ENCODE results near the gene RBM23. TPM values are rescaled to one million over a fixed set of nuclear protein-coding genes. Genes with fewer than 3 reads are reported as not detected.
"Not testable (repeated sequence)": the region's sequence is repeated elsewhere in the genome, so short reads cannot be mapped to it uniquely, and the experiment has no call there.

The RBM23 gene
- total RNA-seq, 2 donors from 2014 or later, result 170 to 463 TPM

GRCh38 chr14:22922294-22922693 is 3.3 kb upstream of the RBM23 start:
- Histone ChIP-seq H3K9me3 (no peaks in the 10 kb centered on the region), H3K36me3 (peaks cover 0 to 16% of the 10 kb centered on the region in 2 donors), H3K27ac (no peak overlapping the region), H3K4me1 (replicated peaks) (no peaks in the 10 kb centered on the region), H3K27me3 (replicated peaks; ENCODE audit: insufficient read depth) (no peaks in the 10 kb centered on the region), H3K4me3 (no peak overlapping the region)
- intact Hi-C loops (cut with DNase I), result no loop called here
- TF ChIP-seq POLR2AphosphoS5 (IDR thresholded peaks at IDR 0.05) (no peak), CTCF (IDR thresholded peaks at IDR 0.05) (no peak), POLR2A (IDR thresholded peaks at IDR 0.05) (no peak)
- no peak for DNase-seq (ENCODE audit: low spot score)
- 81% methylated on average over 2 of the region's 2 CpGs for WGBS

GRCh38 chr14:22920697-22921096 is 1.7 kb upstream of the RBM23 start:
- no peaks in the 10 kb centered on the region for H3K4me1 ChIP-seq (replicated peaks)
- H3K4me3 ChIP-seq, result no peak overlapping the region
- DNase-seq (ENCODE audit: low spot score), result no peak
- intact Hi-C loops (cut with DNase I), result no loop called here
- H3K27ac ChIP-seq, result no peak overlapping the region
- TF ChIP-seq POLR2A (IDR thresholded peaks at IDR 0.05) (no peak), CTCF (IDR thresholded peaks at IDR 0.05) (no peak), POLR2AphosphoS5 (IDR thresholded peaks at IDR 0.05) (no peak)
- whole genome bisulfite sequencing, result 96% methylated on average over 6 of the region's 6 CpGs
- H3K9me3 ChIP-seq, result no peaks in the 10 kb centered on the region
- peaks cover 0 to 16% of the 10 kb centered on the region in 2 donors for H3K36me3 ChIP-seq
- H3K27me3 ChIP-seq (replicated peaks; ENCODE audit: insufficient read depth), result no peaks in the 10 kb centered on the region

- no peaks in the 10 kb centered on the region for H3K9me3 ChIP-seq
- peaks cover 0 to 16% of the 10 kb centered on the region in 2 donors for H3K36me3 ChIP-seq
- peak overlapping the region; percentile 97 to 99 for H3K27ac ChIP-seq
- no peak for TF ChIP-seq POLR2A (IDR thresholded peaks at IDR 0.05)
- TF ChIP-seq CTCF (IDR thresholded peaks at IDR 0.05), result no peak
- no peak for TF ChIP-seq POLR2AphosphoS5 (IDR thresholded peaks at IDR 0.05)
- no peak for DNase-seq (ENCODE audit: low spot score)
- no peaks in the 10 kb centered on the region for H3K27me3 ChIP-seq (replicated peaks; ENCODE audit: insufficient read depth)
- intact Hi-C loops (cut with DNase I), result loop anchor here (5.0 kb wide), 1 partner anchor 47 kb away; the partner anchor contains the start of gene LRP10
- H3K4me3 ChIP-seq, result peak overlapping the region; percentile 20 to 29
- no peaks in the 10 kb centered on the region for H3K4me1 ChIP-seq (replicated peaks)
- WGBS, result 9% methylated on average over 10 of the region's 10 CpGs
Measured at GRCh38 chr14:22919601-22919921, 612 bp upstream of the RBM23 start.

GRCh38 chr14:22915886-22916521 is 2.9 kb downstream of the RBM23 start:
- Histone ChIP-seq H3K4me3 (no peak overlapping the region), H3K36me3 (peaks cover 0 to 5% of the 10 kb centered on the region in 2 donors), H3K27ac (no peak overlapping the region), H3K9me3 (no peaks in the 10 kb centered on the region), H3K4me1 (replicated peaks) (no peaks in the 10 kb centered on the region), H3K27me3 (replicated peaks; ENCODE audit: insufficient read depth) (no peaks in the 10 kb centered on the region)
- TF ChIP-seq POLR2AphosphoS5 (IDR thresholded peaks at IDR 0.05) (no peak), POLR2A (IDR thresholded peaks at IDR 0.05) (no peak), CTCF (IDR thresholded peaks at IDR 0.05) (no peak)
- WGBS, result 77% methylated on average over 8 of the region's 8 CpGs
- intact Hi-C loops (cut with DNase I), result loop anchor here (5.0 kb wide), 1 partner anchor 44 kb away; the partner anchor contains the start of gene LRP10
- no peak for DNase-seq (ENCODE audit: low spot score)

GRCh38 chr14:22914836-22915235 is 4.1 kb downstream of the RBM23 start:
- not testable (repeated sequence) for H3K27me3 ChIP-seq (replicated peaks; ENCODE audit: insufficient read depth); DNase-seq (ENCODE audit: low spot score); H3K4me1 ChIP-seq (replicated peaks); H3K9me3 ChIP-seq; H3K27ac ChIP-seq; H3K36me3 ChIP-seq; H3K4me3 ChIP-seq
- intact Hi-C loops (cut with DNase I), result loop anchor here (5.0 kb wide), 1 partner anchor 43 kb away; the partner anchor contains the start of gene LRP10
- 95% methylated on average over 4 of the region's 4 CpGs for WGBS

All from prostate gland (tissue), 2 donors.